Thyroid gland (tissue), 4 donors: ENCODE results near the gene FAT4. TPM values are rescaled to one million over a fixed set of nuclear protein-coding genes. Genes with fewer than 3 reads are reported as not detected.

Experiments used
- DNase-seq, 2 donors: peaks; one replicate each; pipeline ENCODE4 v3.0.0-alpha.2; 2019
- H3K27ac ChIP-seq, 3 donors: fragments of 200-600 bp; sonication (generic); 1 replicate in 2 of 3; 2 replicates in 1 of 3; pipeline ENCODE4 v1.5.1; 2016 to 2019; ENCODE audit warnings: mild to moderate bottlenecking in 1 of 3, moderate library complexity in 1 of 3
- H3K27me3 ChIP-seq: fragments of 200-600 bp; sonication (generic); one replicate; pipeline ENCODE4 v1.5.1; 2019
- H3K36me3 ChIP-seq, 2 donors: fragments of 200-600 bp; sonication (generic); one replicate each; pipeline ENCODE4 v1.5.1; 2016 to 2019
- H3K4me1 ChIP-seq, 2 donors: fragments of 200-600 bp; sonication (generic); one replicate each; pipeline ENCODE4 v1.5.1; 2017 to 2019
- H3K4me3 ChIP-seq, 3 donors: fragments of 200-600 bp; sonication (generic); replicated peaks in 1 of 3; 1 replicate in 2 of 3; 2 replicates in 1 of 3; pipeline ENCODE4 v1.5.1; 2016; ENCODE audit warnings: mild to moderate bottlenecking in 1 of 3
- H3K9me3 ChIP-seq: fragments of 200-600 bp; sonication (generic); one replicate; pipeline ENCODE4 v1.5.1; 2017
- POLR2A ChIP-seq, 2 donors: fragments of 450-650 bp; IDR thresholded peaks; one replicate each; pipeline ENCODE4 v1.6.1; 2017; ENCODE audit warnings: antibody characterized with exemption in 2 of 2, mild to moderate bottlenecking in 2 of 2, moderate library complexity in 1 of 2
- WGBS, 2 donors: methylation state at CpG; one replicate each; pipeline ENCODE4 v1.1.5; 2017; 5-methylcytosine and 5-hydroxymethylcytosine counted together
- intact Hi-C: fragments of 100-400 bp; cut with DNase I; formaldehyde crosslinking; loops from one replicate; pipeline ENCODE4 v1.15.1; 2023
- total RNA-seq, 4 donors: library from RNA; depleted of rRNA; stranded (reverse); fragments of >200 nt; gene quantifications; one replicate each; pipeline ENCODE4 v1.2.3, GENCODE V29; 2016
- TF ChIP-seq, protein P1 (sequence below), 6 experiments: fragments of 200-600 bp in 3 of 6; fragments of 450-650 bp in 3 of 6; sonication (generic) in 3 of 6; IDR thresholded peaks; one replicate each; pipeline ENCODE4 v1.5.1; 2016 to 2019; ENCODE audit warnings: antibody characterized with exemption in 6 of 6, mild to moderate bottlenecking in 2 of 6, inconsistent platforms in 1 of 6, moderate library complexity in 1 of 6

Gene FAT4
- total RNA-seq, 4 donors from 2014 or later, result 29.3 to 49.8 (median 40.2) TPM

GRCh38 chr4:125311503-125311902 lies 3.3 kb upstream of the FAT4 start:
- no peak for TF ChIP-seq POLR2A (IDR thresholded peaks at IDR 0.05)
- peaks cover 0 to 4% of the 10 kb centered on the region in 2 donors for H3K4me1 ChIP-seq
- 73 to 87% methylated on average over 2 of the region's 2 CpGs for WGBS, 2 donors
- DNase-seq, result no peak
- no peak overlapping the region for H3K4me3 ChIP-seq
- no peaks in the 10 kb centered on the region for H3K9me3 ChIP-seq
- H3K27ac ChIP-seq, result no peak overlapping the region
- no peaks in the 10 kb centered on the region for H3K27me3 ChIP-seq
- intact Hi-C loops, result loop anchor here (10.0 kb wide), 1 partner anchor 123 kb away; no protein-coding TSS in a partner anchor
- H3K36me3 ChIP-seq, result no peaks in the 10 kb centered on the region

DNA sequence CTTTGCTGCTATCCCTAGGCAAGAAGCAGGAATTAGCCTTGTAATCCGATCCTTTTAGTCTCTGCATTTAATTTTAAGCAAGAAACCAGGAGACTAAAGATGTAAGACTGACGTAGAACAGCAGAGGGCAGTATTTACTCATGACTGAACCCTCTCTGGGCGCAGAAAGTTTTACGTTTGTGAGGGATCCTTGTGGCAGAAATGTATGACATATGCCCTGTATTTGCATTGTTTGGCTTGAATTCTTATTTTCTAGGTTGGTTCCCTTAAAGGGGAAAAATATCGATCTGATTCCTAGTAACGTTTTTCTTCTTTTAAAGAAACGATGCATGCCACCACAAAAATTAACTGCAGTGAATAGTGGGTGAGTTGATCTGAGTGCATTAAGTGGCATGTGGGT lies 1.3 kb upstream of the FAT4 start:
- WGBS, 2 donors, result 3% methylated on average over 7 of the region's 7 CpGs
- peak; percentile 17 to 20 for DNase-seq
- no peak for TF ChIP-seq POLR2A (IDR thresholded peaks at IDR 0.05)
- TF ChIP-seq, protein P1, sequence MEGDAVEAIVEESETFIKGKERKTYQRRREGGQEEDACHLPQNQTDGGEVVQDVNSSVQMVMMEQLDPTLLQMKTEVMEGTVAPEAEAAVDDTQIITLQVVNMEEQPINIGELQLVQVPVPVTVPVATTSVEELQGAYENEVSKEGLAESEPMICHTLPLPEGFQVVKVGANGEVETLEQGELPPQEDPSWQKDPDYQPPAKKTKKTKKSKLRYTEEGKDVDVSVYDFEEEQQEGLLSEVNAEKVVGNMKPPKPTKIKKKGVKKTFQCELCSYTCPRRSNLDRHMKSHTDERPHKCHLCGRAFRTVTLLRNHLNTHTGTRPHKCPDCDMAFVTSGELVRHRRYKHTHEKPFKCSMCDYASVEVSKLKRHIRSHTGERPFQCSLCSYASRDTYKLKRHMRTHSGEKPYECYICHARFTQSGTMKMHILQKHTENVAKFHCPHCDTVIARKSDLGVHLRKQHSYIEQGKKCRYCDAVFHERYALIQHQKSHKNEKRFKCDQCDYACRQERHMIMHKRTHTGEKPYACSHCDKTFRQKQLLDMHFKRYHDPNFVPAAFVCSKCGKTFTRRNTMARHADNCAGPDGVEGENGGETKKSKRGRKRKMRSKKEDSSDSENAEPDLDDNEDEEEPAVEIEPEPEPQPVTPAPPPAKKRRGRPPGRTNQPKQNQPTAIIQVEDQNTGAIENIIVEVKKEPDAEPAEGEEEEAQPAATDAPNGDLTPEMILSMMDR (IDR thresholded peaks at IDR 0.05), result peak in 5 of 6 experiments; percentile 63 to 97 (median 85)
- no peak overlapping the region for H3K4me3 ChIP-seq
- H3K27ac ChIP-seq, result no peak overlapping the region
- no peaks in the 10 kb centered on the region for H3K9me3 ChIP-seq
- intact Hi-C loops, result loop anchor here (2.0 to 10.0 kb wide), 2 partner anchors 121 to 429 kb away; no protein-coding TSS in a partner anchor
- no peaks in the 10 kb centered on the region for H3K27me3 ChIP-seq
- no peaks in the 10 kb centered on the region for H3K36me3 ChIP-seq
- peaks cover 9 to 13% of the 10 kb centered on the region in 2 donors for H3K4me1 ChIP-seq

DNA sequence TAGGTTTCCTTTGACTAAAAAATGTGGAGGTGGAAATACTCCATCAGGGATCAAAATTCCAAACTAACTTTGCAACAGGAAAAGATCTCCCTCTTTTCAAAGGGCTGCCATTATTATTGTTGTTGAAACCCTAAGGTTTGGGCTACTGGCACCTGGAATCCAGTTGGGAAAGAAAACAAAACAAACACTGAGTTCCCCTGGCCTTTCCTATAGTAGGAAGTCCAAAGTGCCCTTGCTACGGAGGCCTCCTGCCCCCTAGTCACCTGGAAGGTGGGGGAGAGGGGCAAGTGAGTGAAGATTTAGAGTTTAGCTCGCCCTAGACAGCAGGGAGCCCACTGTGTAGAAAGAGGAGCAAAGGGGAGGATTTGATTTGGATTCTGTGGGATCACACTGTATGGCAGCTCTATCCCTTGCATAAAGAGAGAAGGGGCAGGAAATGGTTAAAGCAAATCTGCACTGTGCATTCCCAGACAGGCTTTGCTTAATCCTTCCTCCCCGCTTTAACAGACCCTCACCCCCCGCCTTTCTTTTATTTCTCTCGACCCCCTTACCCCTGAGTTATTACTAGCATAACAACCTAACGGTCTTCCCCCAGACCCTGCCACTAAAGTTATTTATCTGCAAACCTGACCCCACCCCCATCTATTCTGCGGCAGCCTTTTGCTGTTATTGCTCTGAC lies 627 bp upstream of the FAT4 start:
- Histone ChIP-seq H3K27me3 (no peaks in the 10 kb centered on the region), H3K9me3 (no peaks in the 10 kb centered on the region), H3K27ac (peak overlapping the region; percentile 40 to 97 (median 91)), H3K4me3 (no peak overlapping the region), H3K4me1 (peaks cover 9 to 20% of the 10 kb centered on the region in 2 donors), H3K36me3 (no peaks in the 10 kb centered on the region)
- 14 to 16% methylated on average over 7 of the region's 7 CpGs for WGBS, 2 donors
- peak in 1 of 2 donors; percentile 5 for DNase-seq
- intact Hi-C loops, result loop anchor here (2.0 to 10.0 kb wide), 2 partner anchors 121 to 429 kb away; no protein-coding TSS in a partner anchor
- no peak for TF ChIP-seq POLR2A (IDR thresholded peaks at IDR 0.05)
- TF ChIP-seq, protein P1 (IDR thresholded peaks at IDR 0.05), result no peak

DNA sequence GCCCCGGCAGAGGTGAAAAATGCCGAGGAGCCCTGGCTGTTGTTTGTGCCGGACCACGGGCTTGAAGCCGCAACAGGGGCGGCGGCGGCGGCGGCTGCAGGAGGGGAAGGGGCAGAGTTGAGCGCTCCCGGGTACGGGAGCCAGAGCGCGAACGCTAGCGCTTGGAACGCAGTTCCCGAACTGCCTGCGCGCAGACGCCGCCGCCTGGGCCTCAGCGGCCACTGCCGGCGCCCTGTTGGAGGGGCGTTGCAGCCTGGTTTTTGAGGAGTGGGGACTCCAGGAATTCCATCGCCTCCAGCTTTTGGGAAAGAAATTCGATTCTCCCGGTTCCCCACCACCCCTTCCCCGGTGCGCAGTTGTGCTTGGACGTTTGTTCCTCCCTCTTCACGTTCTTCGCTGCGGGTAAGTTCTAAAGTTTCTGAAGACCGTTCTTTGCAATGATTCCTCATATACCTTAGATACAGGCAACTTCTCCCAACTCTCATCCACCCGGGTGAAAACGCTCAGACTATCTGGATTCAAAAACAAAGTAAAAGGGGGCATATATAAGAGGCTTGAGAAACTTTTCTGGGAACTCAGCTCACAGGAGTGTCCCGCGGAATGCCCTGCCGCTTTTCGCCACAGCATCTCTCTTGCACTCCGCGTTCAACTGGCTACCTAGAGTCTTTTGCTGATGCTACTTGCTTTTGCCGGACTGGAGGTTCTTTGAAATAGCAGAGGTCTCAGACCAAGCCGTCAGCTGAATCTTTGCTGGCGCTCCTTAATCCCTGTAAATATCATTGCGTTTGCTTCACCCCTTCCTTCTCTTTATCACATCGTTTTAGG lies 1.0 kb downstream of the FAT4 start:
- H3K4me3 ChIP-seq, result peak overlapping the region; percentile 68 to 88 (median 86)
- H3K36me3 ChIP-seq, result no peaks in the 10 kb centered on the region
- H3K4me1 ChIP-seq, result peaks cover 9 to 23% of the 10 kb centered on the region in 2 donors
- H3K27ac ChIP-seq, result peak overlapping the region; percentile 91 to 97 (median 91)
- peak; percentile 57 for DNase-seq
- H3K27me3 ChIP-seq, result no peaks in the 10 kb centered on the region
- H3K9me3 ChIP-seq, result no peaks in the 10 kb centered on the region
- TF ChIP-seq POLR2A (IDR thresholded peaks at IDR 0.05), result no peak
- TF ChIP-seq, protein P1 (IDR thresholded peaks at IDR 0.05), result peak in 1 of 6 experiments; percentile 17
- WGBS, 2 donors, result 0 to 1% methylated on average over 41 to 49 of the region's 51 CpGs
- intact Hi-C loops, result loop anchor here (10.0 kb wide), 1 partner anchor 119 kb away; no protein-coding TSS in a partner anchor

DNA sequence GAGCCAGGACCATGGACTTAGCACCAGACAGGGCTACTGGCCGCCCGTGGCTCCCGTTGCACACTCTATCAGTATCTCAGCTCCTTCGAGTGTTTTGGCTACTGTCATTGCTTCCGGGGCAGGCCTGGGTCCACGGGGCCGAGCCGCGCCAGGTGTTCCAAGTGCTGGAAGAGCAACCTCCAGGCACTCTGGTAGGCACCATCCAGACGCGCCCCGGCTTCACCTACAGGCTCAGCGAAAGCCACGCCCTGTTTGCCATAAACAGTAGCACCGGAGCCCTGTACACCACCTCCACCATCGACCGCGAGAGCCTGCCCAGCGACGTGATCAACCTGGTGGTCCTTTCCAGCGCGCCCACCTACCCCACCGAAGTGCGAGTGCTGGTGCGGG lies 1.6 kb downstream of the FAT4 start:
- intact Hi-C loops, result loop anchor here (10.0 kb wide), 1 partner anchor 118 kb away; no protein-coding TSS in a partner anchor
- no peaks in the 10 kb centered on the region for H3K36me3 ChIP-seq
- H3K9me3 ChIP-seq, result no peaks in the 10 kb centered on the region
- TF ChIP-seq, protein P1 (IDR thresholded peaks at IDR 0.05), result peak in 1 of 6 experiments; percentile 3
- TF ChIP-seq POLR2A (IDR thresholded peaks at IDR 0.05), result peak in 1 of 2 donors; percentile 61
- 0 to 2% methylated on average over 8 to 25 of the region's 25 CpGs for WGBS, 2 donors
- peaks cover 14 to 29% of the 10 kb centered on the region in 2 donors for H3K4me1 ChIP-seq
- no peaks in the 10 kb centered on the region for H3K27me3 ChIP-seq
- H3K27ac ChIP-seq, result peak overlapping the region; percentile 91 to 97 (median 91)
- peak overlapping the region; percentile 68 to 88 (median 86) for H3K4me3 ChIP-seq
- DNase-seq, result peak; percentile 73 to 79
